Stomach smooth muscle (tissue), 2 donors: Measurements from ENCODE around the gene INTS15.
"Not testable (repeated sequence)": the region's sequence is repeated elsewhere in the genome, so short reads cannot be mapped to it uniquely, and the experiment has no call there.

Experiments
- H3K27ac ChIP-seq: one replicate; pipeline ENCODE4 v1.7.0; 2013; ENCODE audit warnings: mild to moderate bottlenecking, low read length, inconsistent platforms
- H3K27me3 ChIP-seq, 2 donors: one replicate each; pipeline ENCODE4 v1.7.0; 2013; ENCODE audit warnings: low read length in 2 of 2; ENCODE audit not compliant: insufficient read depth in 2 of 2, control insufficient read depth in 1 of 2
- H3K36me3 ChIP-seq, 2 donors: one replicate each; pipeline ENCODE4 v1.7.0; 2013; ENCODE audit warnings: low read length in 2 of 2; ENCODE audit not compliant: control insufficient read depth in 2 of 2, insufficient read depth in 2 of 2
- H3K4me1 ChIP-seq: one replicate; pipeline ENCODE4 v1.7.0; 2013; ENCODE audit warnings: low read length; ENCODE audit not compliant: control insufficient read depth, insufficient read depth
- H3K4me3 ChIP-seq, 2 donors: one replicate each; pipeline ENCODE4 v1.7.0; 2013; ENCODE audit warnings: low read length in 2 of 2
- H3K9ac ChIP-seq, 2 donors: one replicate each; pipeline ENCODE4 v1.7.0; 2013; ENCODE audit warnings: low read length in 2 of 2, mild to moderate bottlenecking in 1 of 2
- H3K9me3 ChIP-seq, 2 donors: one replicate each; pipeline ENCODE4 v1.7.0; 2013; ENCODE audit warnings: low read length in 2 of 2; ENCODE audit not compliant: control insufficient read depth in 2 of 2
- donor health status: healthy.
- donor health status: Pancreatic carcinoma.

The INTS15 gene

GRCh38 chr7:6577369-6578113 lies 12.3 kb upstream of the INTS15 start, which contains the start of gene ZDHHC4:
Gene ZDHHC4, plus strand, starts transcription at chr7:6577454. Its CDS starts 3,108 bp downstream, at chr7:6580562.
- peak within 1 kb of the TSS; percentile 93 for H3K27ac ChIP-seq
- no peaks in the 10 kb centered on the region for H3K27me3 ChIP-seq
- H3K4me3 ChIP-seq: peak within 1 kb of the TSS; percentile 75 to 82
- no peaks in the 10 kb centered on the region for H3K9me3 ChIP-seq
- H3K9ac ChIP-seq: peak within 1 kb of the TSS; percentile 92
- peaks cover 17 to 19% of the 10 kb centered on the region in 2 donors for H3K36me3 ChIP-seq
- H3K4me1 ChIP-seq: peaks cover 11% of the 10 kb centered on the region

- H3K27me3 ChIP-seq: no peaks in the 10 kb centered on the region
- H3K9me3 ChIP-seq: no peaks in the 10 kb centered on the region
- H3K4me1 ChIP-seq: peaks cover 11% of the 10 kb centered on the region
- H3K4me3 ChIP-seq: no peak overlapping the region
- H3K27ac ChIP-seq: peak overlapping the region; percentile 93
- peaks cover 19 to 25% of the 10 kb centered on the region in 2 donors for H3K36me3 ChIP-seq
- peak overlapping the region in 1 of 2 donors; percentile 92 for H3K9ac ChIP-seq
These were observed 11.4 kb upstream of the INTS15 start for GRCh38 chr7:6578114-6579084.

- Histone ChIP-seq H3K27ac (no peak overlapping the region), H3K4me3 (no peak overlapping the region), H3K9ac (no peak overlapping the region), H3K4me1 (peaks cover 11% of the 10 kb centered on the region), H3K9me3 (no peaks in the 10 kb centered on the region), H3K27me3 (no peaks in the 10 kb centered on the region), H3K36me3 (peaks cover 22 to 29% of the 10 kb centered on the region in 2 donors)
These were observed 10.4 kb upstream of the INTS15 start for GRCh38 chr7:6579446-6579845.

- not testable (repeated sequence) for H3K9me3 ChIP-seq, H3K4me3 ChIP-seq
- H3K36me3 ChIP-seq: peaks cover 33 to 34% of the 10 kb centered on the region in 2 donors
These were observed 3.9 kb upstream of the INTS15 start for GRCh38 chr7:6585746-6586432.

DNA sequence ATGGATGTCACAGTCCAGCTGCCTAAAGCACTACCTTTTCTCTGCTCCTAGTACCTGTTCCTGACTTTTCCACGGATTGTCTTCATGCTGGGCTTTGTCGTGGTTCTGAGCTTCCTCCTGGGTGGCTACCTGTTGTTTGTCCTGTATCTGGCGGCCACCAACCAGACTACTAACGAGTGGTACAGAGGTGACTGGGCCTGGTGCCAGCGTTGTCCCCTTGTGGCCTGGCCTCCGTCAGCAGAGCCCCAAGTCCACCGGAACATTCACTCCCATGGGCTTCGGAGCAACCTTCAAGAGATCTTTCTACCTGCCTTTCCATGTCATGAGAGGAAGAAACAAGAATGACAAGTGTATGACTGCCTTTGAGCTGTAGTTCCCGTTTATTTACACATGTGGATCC lies 1.3 kb upstream of the INTS15 start:
- Histone ChIP-seq H3K4me3 (no peak overlapping the region), H3K9ac (no peak overlapping the region), H3K27me3 (no peaks in the 10 kb centered on the region), H3K9me3 (no peaks in the 10 kb centered on the region), H3K36me3 (peaks cover 21 to 25% of the 10 kb centered on the region in 2 donors), H3K27ac (no peak overlapping the region), H3K4me1 (peaks cover 17% of the 10 kb centered on the region)

More at GRCh38 chr7:6585746-6586432, 3.9 kb upstream of the INTS15 start:
- H3K27ac ChIP-seq, H3K9ac ChIP-seq, H3K27me3 ChIP-seq, H3K4me1 ChIP-seq: not testable (repeated sequence)

- Histone ChIP-seq H3K4me1 (peaks cover 17% of the 10 kb centered on the region), H3K36me3 (peaks cover 21 to 30% of the 10 kb centered on the region in 2 donors), H3K27me3 (no peaks in the 10 kb centered on the region), H3K27ac (no peak overlapping the region), H3K9ac (peak overlapping the region; percentile 36 to 45), H3K9me3 (no peaks in the 10 kb centered on the region), H3K4me3 (peak overlapping the region; percentile 43 to 88)
These were observed 531 bp upstream of the INTS15 start for GRCh38 chr7:6589151-6589828.

- Histone ChIP-seq H3K27ac (peak overlapping the region; percentile 46), H3K9ac (peak overlapping the region; percentile 79 to 85), H3K4me3 (peak overlapping the region; percentile 88 to 89), H3K4me1 (peaks cover 17% of the 10 kb centered on the region), H3K36me3 (peaks cover 24 to 33% of the 10 kb centered on the region in 2 donors), H3K27me3 (no peaks in the 10 kb centered on the region), H3K9me3 (no peaks in the 10 kb centered on the region)
These were observed 857 bp downstream of the INTS15 start for GRCh38 chr7:6590645-6591110.

DNA sequence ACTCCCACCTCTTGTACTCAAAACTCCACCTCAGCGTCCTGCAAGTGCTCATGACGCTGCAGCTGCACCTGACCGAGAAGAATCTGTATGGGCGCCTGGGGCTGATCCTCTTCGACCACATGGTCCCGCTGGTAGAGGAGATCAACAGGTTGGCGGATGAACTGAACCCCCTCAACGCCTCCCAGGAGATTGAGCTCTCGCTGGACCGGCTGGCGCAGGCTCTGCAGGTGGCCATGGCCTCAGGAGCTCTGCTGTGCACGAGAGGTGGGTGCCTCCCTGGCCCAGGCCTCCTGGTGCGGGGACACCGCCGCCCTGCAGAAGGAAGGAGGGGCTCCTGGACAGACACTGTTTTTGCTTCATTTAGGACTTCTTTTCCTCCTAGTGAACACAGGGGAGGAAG lies 10.3 kb downstream of the INTS15 start:
- Histone ChIP-seq H3K27ac (no peak overlapping the region), H3K9ac (no peak overlapping the region), H3K4me1 (no peaks in the 10 kb centered on the region), H3K9me3 (no peaks in the 10 kb centered on the region), H3K4me3 (no peak overlapping the region), H3K36me3 (peaks cover 47 to 53% of the 10 kb centered on the region in 2 donors), H3K27me3 (no peaks in the 10 kb centered on the region)

DNA sequence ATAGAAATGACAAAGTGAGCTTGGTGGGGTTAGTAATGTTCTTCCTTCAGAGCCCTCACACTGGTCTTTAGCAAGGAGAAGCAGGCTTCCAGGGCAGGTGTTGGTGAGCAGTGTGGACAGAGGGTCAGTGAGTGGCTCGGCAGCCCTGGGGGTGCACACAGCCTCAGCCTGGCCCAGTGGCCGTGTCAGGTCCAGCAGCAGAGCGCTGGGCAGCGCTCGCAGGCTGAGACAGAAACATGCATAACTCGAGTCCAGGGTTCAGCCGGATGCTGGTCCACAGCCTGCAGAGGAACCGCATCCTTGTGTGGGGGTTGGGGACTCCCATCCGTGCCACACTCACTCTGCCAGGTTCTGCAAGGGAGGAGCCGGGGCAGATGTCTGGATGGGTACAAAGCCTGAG lies 14.6 kb downstream of the INTS15 start:
- peaks cover 23 to 34% of the 10 kb centered on the region in 2 donors for H3K36me3 ChIP-seq
- no peaks in the 10 kb centered on the region for H3K9me3 ChIP-seq
- no peak overlapping the region for H3K27ac ChIP-seq

More for the DNA sequence above, 14.6 kb downstream of the INTS15 start:
- Histone ChIP-seq H3K4me1 (no peaks in the 10 kb centered on the region), H3K9ac (no peak overlapping the region), H3K4me3 (no peak overlapping the region), H3K27me3 (no peaks in the 10 kb centered on the region)
